ENCODE measurements around the gene SBF2.
"Not testable (repeated sequence)": the region's sequence is repeated elsewhere in the genome, so short reads cannot be mapped to it uniquely, and the experiment has no call there.

The SBF2 gene

GRCh38 chr11:10205928-10206327 is 88.1 kb downstream of the SBF2 start:
- in situ Hi-C loops (cut with MboI; ENCODE audit: low sequenced_read_pairs) = no loop called here

GRCh38 chr11:10204021-10204420 is 90.0 kb downstream of the SBF2 start:
- in situ Hi-C loops (cut with MboI; ENCODE audit: low sequenced_read_pairs) = no loop called here

GRCh38 chr11:10201343-10201742 is 92.7 kb downstream of the SBF2 start:
- in situ Hi-C loops (cut with MboI; ENCODE audit: low sequenced_read_pairs) = no loop called here

GRCh38 chr11:10197091-10197490 is 96.9 kb downstream of the SBF2 start:
- in situ Hi-C loops (cut with MboI; ENCODE audit: low sequenced_read_pairs) = no loop called here

GRCh38 chr11:10192036-10192435 is 102.0 kb downstream of the SBF2 start:
- in situ Hi-C loops (cut with MboI; ENCODE audit: low sequenced_read_pairs) = no loop called here

- in situ Hi-C loops (cut with MboI; ENCODE audit: low sequenced_read_pairs) = no loop called here
These were observed 112.2 kb downstream of the SBF2 start for GRCh38 chr11:10181811-10182210.

GRCh38 chr11:10164621-10165020 is 129.4 kb downstream of the SBF2 start:
- in situ Hi-C loops (cut with MboI; ENCODE audit: low sequenced_read_pairs) = no loop called here

GRCh38 chr11:10162222-10162621 is 131.8 kb downstream of the SBF2 start:
- in situ Hi-C loops (cut with MboI; ENCODE audit: low sequenced_read_pairs) = no loop called here

GRCh38 chr11:10160350-10160749 is 133.7 kb downstream of the SBF2 start:
- in situ Hi-C loops (cut with MboI; ENCODE audit: low sequenced_read_pairs) = no loop called here

- in situ Hi-C loops (cut with MboI; ENCODE audit: low sequenced_read_pairs) = no loop called here
These were observed 135.6 kb downstream of the SBF2 start for GRCh38 chr11:10158461-10158860.

- in situ Hi-C loops (cut with MboI; ENCODE audit: low sequenced_read_pairs) = no loop called here
These were observed 138.1 kb downstream of the SBF2 start for GRCh38 chr11:10155793-10156490.

GRCh38 chr11:10150800-10151199 is 143.2 kb downstream of the SBF2 start:
- in situ Hi-C loops (cut with MboI; ENCODE audit: low sequenced_read_pairs) = no loop called here

- in situ Hi-C loops (cut with MboI; ENCODE audit: low sequenced_read_pairs) = no loop called here
These were observed 144.5 kb downstream of the SBF2 start for GRCh38 chr11:10149553-10149952.

- in situ Hi-C loops (cut with MboI; ENCODE audit: low sequenced_read_pairs) = no loop called here
These were observed 146.8 kb downstream of the SBF2 start for GRCh38 chr11:10147195-10147594.

- in situ Hi-C loops (cut with MboI; ENCODE audit: low sequenced_read_pairs) = no loop called here
These were observed 149.1 kb downstream of the SBF2 start for GRCh38 chr11:10144954-10145353.

GRCh38 chr11:10139656-10140055 is 154.4 kb downstream of the SBF2 start:
- in situ Hi-C loops (cut with MboI; ENCODE audit: low sequenced_read_pairs) = no loop called here

- in situ Hi-C loops (cut with MboI; ENCODE audit: low sequenced_read_pairs) = no loop called here
These were observed 154.9 kb downstream of the SBF2 start for GRCh38 chr11:10139143-10139542.

GRCh38 chr11:10134975-10135481 is 159.0 kb downstream of the SBF2 start:
- in situ Hi-C loops (cut with MboI; ENCODE audit: low sequenced_read_pairs) = no loop called here

GRCh38 chr11:10134226-10134625 is 159.8 kb downstream of the SBF2 start:
- in situ Hi-C loops (cut with MboI; ENCODE audit: low sequenced_read_pairs) = not testable (repeated sequence)

GRCh38 chr11:10133251-10133650 is 160.8 kb downstream of the SBF2 start:
- in situ Hi-C loops (cut with MboI; ENCODE audit: low sequenced_read_pairs) = not testable (repeated sequence)

GRCh38 chr11:10130875-10131274 is 163.1 kb downstream of the SBF2 start:
- in situ Hi-C loops (cut with MboI; ENCODE audit: low sequenced_read_pairs) = no loop called here

- in situ Hi-C loops (cut with MboI; ENCODE audit: low sequenced_read_pairs) = not testable (repeated sequence)
These were observed 164.8 kb downstream of the SBF2 start for GRCh38 chr11:10129184-10129583.
